ENCODE results near the gene CSNK1A1.

DNA sequence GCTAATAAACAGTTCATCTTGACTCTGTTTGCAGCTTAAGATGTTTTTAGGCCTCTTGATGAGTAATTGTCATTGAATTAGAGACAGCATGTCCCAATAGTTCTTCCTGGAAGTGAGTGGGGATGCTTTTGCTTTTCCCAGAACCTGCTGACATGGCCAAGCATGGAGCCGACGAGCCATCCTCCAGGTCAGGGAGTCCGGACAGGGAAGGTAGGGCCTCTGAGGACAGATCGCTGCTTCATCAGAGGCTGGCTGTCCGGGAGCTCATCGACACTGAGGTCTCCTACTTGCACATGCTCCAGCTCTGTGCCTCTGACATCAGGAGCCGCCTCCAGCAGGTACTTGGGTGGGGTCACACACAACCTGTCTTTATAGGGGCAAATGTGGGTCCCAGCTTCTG lies 46.4 kb upstream of the CSNK1A1 start:
- TF ChIP-seq TAF1 (IDR thresholded peaks at IDR 0.05; ENCODE audit: low read depth, low read length) (no peak), POLR2AphosphoS5 (IDR thresholded peaks at IDR 0.05; ENCODE audit: low read depth, low read length) (no peak), POLR2A (IDR thresholded peaks at IDR 0.05; ENCODE audit: low read depth, low read length) (no peak), SPI1 (IDR thresholded peaks at IDR 0.05; ENCODE audit: low read depth, low read length) (no peak), POU2F2 (IDR thresholded peaks at IDR 0.05; ENCODE audit: low read depth, low read length) (no peak)

All from GM12891 (cell line).